DND-41 (cell line): ENCODE results near the gene DCLK1.

Experiments used
- ATAC-seq: fragments of 200-7000 bp; cut with Tn5 transposase; 3 replicates; pipeline ENCODE4 v1.9.1; 2021; ENCODE audit warnings: low read depth; ENCODE audit not compliant: insufficient read depth
- DNase-seq: peaks from one replicate; pipeline ENCODE4 v3.0.0-alpha.2; 2020
- H2AFZ ChIP-seq: 2 replicates; pipeline ENCODE4 v1.6.0; 2012; ENCODE audit warnings: low read depth, low read length
- H3K27ac ChIP-seq: 2 replicates; pipeline ENCODE4 v1.5.1; 2012; ENCODE audit warnings: low read length, inconsistent platforms
- H3K27me3 ChIP-seq: fragments of 200-600 bp; sonication (generic); 2 replicates; pipeline ENCODE4 v1.6.0; 2012; ENCODE audit warnings: low read length, mild to moderate bottlenecking, inconsistent platforms; ENCODE audit not compliant: insufficient read depth, poor library complexity
- H3K36me3 ChIP-seq: 2 replicates; pipeline ENCODE4 v1.5.1; 2012; ENCODE audit warnings: low read length, inconsistent platforms; ENCODE audit not compliant: insufficient read depth
- H3K4me1 ChIP-seq: 2 replicates; pipeline ENCODE4 v1.5.1; 2012; ENCODE audit warnings: mild to moderate bottlenecking, low read length; ENCODE audit not compliant: insufficient read depth
- H3K4me2 ChIP-seq: 2 replicates; pipeline ENCODE4 v1.6.0; 2012; ENCODE audit warnings: mild to moderate bottlenecking, moderate library complexity, low read length, inconsistent platforms; ENCODE audit not compliant: insufficient read depth
- H3K4me3 ChIP-seq, 2 experiments: fragments of 200-600 bp in 1 of 2; shearing (Covaris generic) in 1 of 2; 2 replicates each; pipeline ENCODE4 v1.5.1; 2012 to 2016; ENCODE audit warnings: inconsistent platforms in 2 of 2, low read length in 2 of 2, mild to moderate bottlenecking in 2 of 2, low read depth in 1 of 2, moderate library complexity in 1 of 2
- H3K79me2 ChIP-seq: 2 replicates; pipeline ENCODE4 v1.6.0; 2012; ENCODE audit warnings: low read length, inconsistent platforms; ENCODE audit not compliant: insufficient read depth
- H3K9ac ChIP-seq: 2 replicates; pipeline ENCODE4 v1.6.0; 2012; ENCODE audit warnings: low read depth, mild to moderate bottlenecking, inconsistent platforms, low read length, moderate library complexity
- H3K9me3 ChIP-seq: 2 replicates; pipeline ENCODE4 v1.5.1; 2012; ENCODE audit warnings: low read length, moderate library complexity, mild to moderate bottlenecking, inconsistent platforms; ENCODE audit not compliant: insufficient read depth, severe bottlenecking
- H4K20me1 ChIP-seq: 2 replicates; pipeline ENCODE4 v1.6.0; 2012; ENCODE audit warnings: low read length; ENCODE audit not compliant: insufficient read depth
- CTCF ChIP-seq: IDR thresholded peaks from 2 replicates; pipeline ENCODE4 v1.5.1; 2012; ENCODE audit warnings: borderline replicate concordance, low read length, moderate library complexity, mild to moderate bottlenecking; ENCODE audit not compliant: poor library complexity, severe bottlenecking; ENCODE audit errors: extremely low read depth
- EZH2 ChIP-seq: IDR thresholded peaks from 3 replicates; pipeline ENCODE4 v1.6.1; 2012; ENCODE audit warnings: borderline replicate concordance, low read depth, mild to moderate bottlenecking, moderate library complexity, low read length, inconsistent platforms; ENCODE audit not compliant: severe bottlenecking

DCLK1 gene

GRCh38 chr13:35824395-35824794 lies 306.8 kb downstream of the DCLK1 start:
- H3K4me2 ChIP-seq: no peak overlapping the region
- no peak for DNase-seq
- H4K20me1 ChIP-seq: no peaks in the 10 kb centered on the region
- no peak overlapping the region for H3K27ac ChIP-seq
- TF ChIP-seq EZH2: no peak
- TF ChIP-seq CTCF: no peak
- H3K4me1 ChIP-seq: no peaks in the 10 kb centered on the region
- H3K4me3 ChIP-seq: no peak overlapping the region
- no peaks in the 10 kb centered on the region for H3K9me3 ChIP-seq
- no peak for ATAC-seq
- no peaks in the 10 kb centered on the region for H3K27me3 ChIP-seq
- H3K9ac ChIP-seq: no peak overlapping the region
- no peak overlapping the region for H2AFZ ChIP-seq
- no peaks in the 10 kb centered on the region for H3K79me2 ChIP-seq
- no peaks in the 10 kb centered on the region for H3K36me3 ChIP-seq

- no peak for DNase-seq
Measured at GRCh38 chr13:35822666-35823065, 308.5 kb downstream of the DCLK1 start.

DNA sequence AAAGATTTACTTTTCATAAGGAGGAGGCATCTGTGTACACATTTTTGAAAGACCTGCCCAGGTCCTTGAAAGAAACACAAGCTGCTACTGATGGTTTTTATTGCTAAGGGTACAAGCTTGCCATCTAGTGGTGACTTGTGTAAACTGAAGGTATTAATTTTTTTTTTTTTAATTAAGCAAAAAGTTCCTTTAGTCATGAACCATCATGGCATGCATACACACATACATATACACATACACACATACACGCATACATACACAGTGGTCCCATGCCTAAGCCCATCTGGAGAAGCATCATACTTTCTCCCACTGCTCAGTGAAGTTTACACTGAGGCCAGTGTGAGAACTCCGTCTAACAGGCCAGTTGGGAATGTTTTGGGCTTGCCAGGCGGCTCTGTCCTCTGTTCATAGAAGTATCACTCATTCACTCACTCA lies 312.5 kb downstream of the DCLK1 start:
- no peaks in the 10 kb centered on the region for H3K27me3 ChIP-seq
- H3K9ac ChIP-seq: no peak overlapping the region
- peak; percentile 22; the same call in 1 of the 3 replicates for ATAC-seq
- H2AFZ ChIP-seq: no peak overlapping the region
- no peaks in the 10 kb centered on the region for H3K9me3 ChIP-seq
- no peak overlapping the region for H3K4me3 ChIP-seq
- no peak overlapping the region for H3K4me2 ChIP-seq
- H4K20me1 ChIP-seq: no peaks in the 10 kb centered on the region
- no peak for DNase-seq
- H3K79me2 ChIP-seq: no peaks in the 10 kb centered on the region
- H3K36me3 ChIP-seq: no peaks in the 10 kb centered on the region
- H3K4me1 ChIP-seq: no peaks in the 10 kb centered on the region
- TF ChIP-seq EZH2 (no peak), CTCF (peak; percentile 63)
- H3K27ac ChIP-seq: no peak overlapping the region

More at GRCh38 chr13:35822666-35823065, 308.5 kb downstream of the DCLK1 start:
- no peak overlapping the region for H3K27ac ChIP-seq
- H3K27me3 ChIP-seq: no peaks in the 10 kb centered on the region
- no peaks in the 10 kb centered on the region for H3K9me3 ChIP-seq
- no peaks in the 10 kb centered on the region for H3K36me3 ChIP-seq
- no peak overlapping the region for H3K4me2 ChIP-seq
- no peak for TF ChIP-seq EZH2
- no peak for TF ChIP-seq CTCF
- ATAC-seq: no peak
- no peak overlapping the region for H3K9ac ChIP-seq
- no peaks in the 10 kb centered on the region for H4K20me1 ChIP-seq
- H3K79me2 ChIP-seq: no peaks in the 10 kb centered on the region
- no peak overlapping the region for H3K4me3 ChIP-seq
- H2AFZ ChIP-seq: no peak overlapping the region
- H3K4me1 ChIP-seq: no peaks in the 10 kb centered on the region
